ENCODE data around the gene VANGL2.

- TF ChIP-seq CTCF (IDR thresholded peaks at IDR 0.05) (no peak), POLR2A (IDR thresholded peaks at IDR 0.05) (no peak)
These were observed 5.0 kb downstream of the VANGL2 start for GRCh38 chr1:160405331-160405877.
